ENCODE data around the gene PTPRG.

DNA sequence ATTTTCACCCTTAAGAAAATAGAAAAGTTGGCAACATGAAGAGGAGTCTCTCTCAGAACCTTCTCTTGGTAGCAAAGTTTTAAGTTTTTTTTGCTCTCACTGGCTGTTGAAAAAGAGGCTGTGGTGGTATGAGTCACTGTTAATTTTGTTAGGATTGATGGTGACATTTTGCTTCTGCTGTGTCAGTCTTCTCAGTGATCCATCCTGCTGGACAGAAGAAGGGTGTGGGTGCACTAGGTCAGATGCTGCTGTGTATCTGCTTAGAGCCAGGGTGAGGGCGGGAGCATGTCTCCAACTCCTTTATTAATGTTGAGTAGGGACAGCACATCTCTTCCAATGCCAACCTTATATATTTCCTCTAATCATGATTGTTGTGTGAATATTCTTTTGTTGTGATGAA is 442.5 kb downstream of the PTPRG start:
- TF ChIP-seq BCL11A (IDR thresholded peaks at IDR 0.05; ENCODE audit: low read depth, low read length) (no peak), EGR1 (IDR thresholded peaks at IDR 0.05; ENCODE audit: borderline replicate concordance in 1 of 2, low read depth in 2 of 2, low read length in 2 of 2) (no peak), CEBPB (IDR thresholded peaks at IDR 0.05; ENCODE audit: borderline replicate concordance in 1 of 2, low read depth in 2 of 2, low read length in 2 of 2) (no peak), EZH2 (IDR thresholded peaks at IDR 0.05; ENCODE audit: borderline replicate concordance, control insufficient read depth, low read depth, low read length) (no peak), NR2F1 (conservative IDR thresholded peaks at IDR 0.05) (no peak)
- TF ChIP-seq, protein P1, sequence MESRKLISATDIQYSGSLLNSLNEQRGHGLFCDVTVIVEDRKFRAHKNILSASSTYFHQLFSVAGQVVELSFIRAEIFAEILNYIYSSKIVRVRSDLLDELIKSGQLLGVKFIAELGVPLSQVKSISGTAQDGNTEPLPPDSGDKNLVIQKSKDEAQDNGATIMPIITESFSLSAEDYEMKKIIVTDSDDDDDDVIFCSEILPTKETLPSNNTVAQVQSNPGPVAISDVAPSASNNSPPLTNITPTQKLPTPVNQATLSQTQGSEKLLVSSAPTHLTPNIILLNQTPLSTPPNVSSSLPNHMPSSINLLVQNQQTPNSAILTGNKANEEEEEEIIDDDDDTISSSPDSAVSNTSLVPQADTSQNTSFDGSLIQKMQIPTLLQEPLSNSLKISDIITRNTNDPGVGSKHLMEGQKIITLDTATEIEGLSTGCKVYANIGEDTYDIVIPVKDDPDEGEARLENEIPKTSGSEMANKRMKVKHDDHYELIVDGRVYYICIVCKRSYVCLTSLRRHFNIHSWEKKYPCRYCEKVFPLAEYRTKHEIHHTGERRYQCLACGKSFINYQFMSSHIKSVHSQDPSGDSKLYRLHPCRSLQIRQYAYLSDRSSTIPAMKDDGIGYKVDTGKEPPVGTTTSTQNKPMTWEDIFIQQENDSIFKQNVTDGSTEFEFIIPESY (IDR thresholded peaks at IDR 0.05): no peak
- TF ChIP-seq, protein P2, sequence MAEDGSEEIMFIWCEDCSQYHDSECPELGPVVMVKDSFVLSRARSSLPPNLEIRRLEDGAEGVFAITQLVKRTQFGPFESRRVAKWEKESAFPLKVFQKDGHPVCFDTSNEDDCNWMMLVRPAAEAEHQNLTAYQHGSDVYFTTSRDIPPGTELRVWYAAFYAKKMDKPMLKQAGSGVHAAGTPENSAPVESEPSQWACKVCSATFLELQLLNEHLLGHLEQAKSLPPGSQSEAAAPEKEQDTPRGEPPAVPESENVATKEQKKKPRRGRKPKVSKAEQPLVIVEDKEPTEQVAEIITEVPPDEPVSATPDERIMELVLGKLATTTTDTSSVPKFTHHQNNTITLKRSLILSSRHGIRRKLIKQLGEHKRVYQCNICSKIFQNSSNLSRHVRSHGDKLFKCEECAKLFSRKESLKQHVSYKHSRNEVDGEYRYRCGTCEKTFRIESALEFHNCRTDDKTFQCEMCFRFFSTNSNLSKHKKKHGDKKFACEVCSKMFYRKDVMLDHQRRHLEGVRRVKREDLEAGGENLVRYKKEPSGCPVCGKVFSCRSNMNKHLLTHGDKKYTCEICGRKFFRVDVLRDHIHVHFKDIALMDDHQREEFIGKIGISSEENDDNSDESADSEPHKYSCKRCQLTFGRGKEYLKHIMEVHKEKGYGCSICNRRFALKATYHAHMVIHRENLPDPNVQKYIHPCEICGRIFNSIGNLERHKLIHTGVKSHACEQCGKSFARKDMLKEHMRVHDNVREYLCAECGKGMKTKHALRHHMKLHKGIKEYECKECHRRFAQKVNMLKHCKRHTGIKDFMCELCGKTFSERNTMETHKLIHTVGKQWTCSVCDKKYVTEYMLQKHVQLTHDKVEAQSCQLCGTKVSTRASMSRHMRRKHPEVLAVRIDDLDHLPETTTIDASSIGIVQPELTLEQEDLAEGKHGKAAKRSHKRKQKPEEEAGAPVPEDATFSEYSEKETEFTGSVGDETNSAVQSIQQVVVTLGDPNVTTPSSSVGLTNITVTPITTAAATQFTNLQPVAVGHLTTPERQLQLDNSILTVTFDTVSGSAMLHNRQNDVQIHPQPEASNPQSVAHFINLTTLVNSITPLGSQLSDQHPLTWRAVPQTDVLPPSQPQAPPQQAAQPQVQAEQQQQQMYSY (CRISPR knock-in tag; IDR thresholded peaks at IDR 0.05): no peak
- TF ChIP-seq, protein P3, sequence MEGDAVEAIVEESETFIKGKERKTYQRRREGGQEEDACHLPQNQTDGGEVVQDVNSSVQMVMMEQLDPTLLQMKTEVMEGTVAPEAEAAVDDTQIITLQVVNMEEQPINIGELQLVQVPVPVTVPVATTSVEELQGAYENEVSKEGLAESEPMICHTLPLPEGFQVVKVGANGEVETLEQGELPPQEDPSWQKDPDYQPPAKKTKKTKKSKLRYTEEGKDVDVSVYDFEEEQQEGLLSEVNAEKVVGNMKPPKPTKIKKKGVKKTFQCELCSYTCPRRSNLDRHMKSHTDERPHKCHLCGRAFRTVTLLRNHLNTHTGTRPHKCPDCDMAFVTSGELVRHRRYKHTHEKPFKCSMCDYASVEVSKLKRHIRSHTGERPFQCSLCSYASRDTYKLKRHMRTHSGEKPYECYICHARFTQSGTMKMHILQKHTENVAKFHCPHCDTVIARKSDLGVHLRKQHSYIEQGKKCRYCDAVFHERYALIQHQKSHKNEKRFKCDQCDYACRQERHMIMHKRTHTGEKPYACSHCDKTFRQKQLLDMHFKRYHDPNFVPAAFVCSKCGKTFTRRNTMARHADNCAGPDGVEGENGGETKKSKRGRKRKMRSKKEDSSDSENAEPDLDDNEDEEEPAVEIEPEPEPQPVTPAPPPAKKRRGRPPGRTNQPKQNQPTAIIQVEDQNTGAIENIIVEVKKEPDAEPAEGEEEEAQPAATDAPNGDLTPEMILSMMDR (IDR thresholded peaks at IDR 0.05 in 2 of 3, conservative IDR thresholded peaks at IDR 0.05 in 1 of 3; ENCODE audit: control insufficient read depth in 2 of 3, extremely low read depth in 1 of 3, insufficient read depth in 1 of 3, low read depth in 3 of 3, low read length in 3 of 3): no peak
